Measurements from ENCODE around the gene SP100.

- no peak for TF ChIP-seq EZH2phosphoT487 (IDR thresholded peaks at IDR 0.05; ENCODE audit: insufficient read depth, low read depth)
- no peak for TF ChIP-seq EZH2 (IDR thresholded peaks at IDR 0.05; ENCODE audit: insufficient read depth, poor library complexity, severe bottlenecking)
Measured at GRCh38 chr2:230429513-230429912, 13.5 kb downstream of the SP100 start.

Measured in GM23248 (cell line).